Skeletal muscle cell (primary cell): ENCODE results near the gene UTP14A.

Experiments used
- DNase-seq: peaks from one replicate; pipeline ENCODE4 v3.0.0-alpha.2; 2010; ENCODE audit warnings: low read depth
- H3K4me3 ChIP-seq: 2 replicates; pipeline ENCODE4 v1.5.1; 2011; ENCODE audit warnings: low read depth, mild to moderate bottlenecking, control low read depth, low read length, moderate library complexity

The UTP14A gene

DNA sequence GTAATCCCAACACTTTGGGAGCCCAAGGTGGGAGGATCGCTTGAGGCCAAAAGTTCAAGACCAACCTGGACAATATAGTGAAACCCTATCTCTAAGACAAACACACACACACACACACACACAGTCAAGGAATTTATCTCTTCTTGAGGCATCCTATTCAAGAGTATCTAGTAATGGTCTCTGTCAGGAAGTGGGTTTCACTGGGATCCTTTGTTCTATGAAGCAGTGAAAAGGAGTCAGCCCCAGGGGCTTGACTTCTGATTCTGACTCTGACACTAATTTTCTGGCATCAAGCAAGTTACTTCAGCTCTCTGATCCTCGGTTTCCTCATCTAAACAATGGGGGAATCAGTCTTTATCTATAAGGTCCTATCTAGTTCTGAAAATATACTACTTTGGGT lies 34.8 kb downstream of the UTP14A start:
- DNase-seq: no peak
- no peak overlapping the region for H3K4me3 ChIP-seq

- no peak for DNase-seq
- no peak overlapping the region for H3K4me3 ChIP-seq
Measured at GRCh38 chrX:129945131-129945530, 39.2 kb downstream of the UTP14A start.

- DNase-seq: no peak
- H3K4me3 ChIP-seq: peak overlapping the region; percentile 29
Measured at GRCh38 chrX:129953334-129953648, 47.3 kb downstream of the UTP14A start.

GRCh38 chrX:129953881-129954280 lies 47.9 kb downstream of the UTP14A start:
- no peak overlapping the region for H3K4me3 ChIP-seq
- no peak for DNase-seq

GRCh38 chrX:129954804-129955203 lies 48.8 kb downstream of the UTP14A start:
- H3K4me3 ChIP-seq: no peak overlapping the region
- no peak for DNase-seq

DNA sequence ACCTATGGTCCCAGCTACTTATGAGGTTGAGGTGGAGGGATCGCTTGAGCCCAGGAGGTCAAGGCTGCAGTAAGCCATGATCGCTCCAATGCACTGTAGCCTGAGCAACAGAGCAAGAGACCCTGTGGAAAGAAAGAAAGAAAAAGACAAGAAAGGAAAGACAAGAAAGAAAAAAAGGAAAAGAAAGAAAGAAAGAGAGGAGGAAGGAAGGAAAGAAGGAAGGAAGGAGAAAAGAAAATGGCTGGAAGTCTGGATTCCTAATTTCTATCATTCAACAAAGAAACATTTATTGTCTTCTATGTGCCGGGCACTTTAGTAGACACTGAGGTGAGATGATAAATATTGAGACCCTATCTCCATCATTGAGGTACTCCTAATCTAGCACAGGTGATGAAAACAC lies 49.7 kb downstream of the UTP14A start:
- DNase-seq: no peak
- H3K4me3 ChIP-seq: no peak overlapping the region

- no peak for DNase-seq
- H3K4me3 ChIP-seq: no peak overlapping the region
Measured at GRCh38 chrX:129956145-129956544, 50.2 kb downstream of the UTP14A start.

DNA sequence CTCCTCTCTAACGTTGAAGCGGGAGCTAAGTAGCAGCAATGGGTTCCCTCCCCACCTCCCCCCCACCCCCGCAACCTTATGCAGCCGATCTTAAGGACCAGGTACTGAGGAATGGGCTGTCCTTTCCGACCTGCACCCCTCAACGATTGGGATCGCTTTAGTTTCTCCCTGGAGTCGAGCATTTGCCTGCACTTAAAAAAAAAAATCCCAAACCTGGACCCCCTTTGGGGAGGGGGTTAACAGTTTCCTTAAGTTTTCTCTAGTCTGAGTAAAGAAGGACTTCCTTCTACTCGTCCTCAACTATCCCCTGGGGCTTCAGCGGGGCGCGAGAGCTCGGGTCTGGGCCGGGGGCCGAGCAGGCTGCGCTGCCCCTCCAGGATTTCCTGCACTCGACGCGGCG lies 50.8 kb downstream of the UTP14A start:
- H3K4me3 ChIP-seq: peak overlapping the region; percentile 36
- no peak for DNase-seq

DNA sequence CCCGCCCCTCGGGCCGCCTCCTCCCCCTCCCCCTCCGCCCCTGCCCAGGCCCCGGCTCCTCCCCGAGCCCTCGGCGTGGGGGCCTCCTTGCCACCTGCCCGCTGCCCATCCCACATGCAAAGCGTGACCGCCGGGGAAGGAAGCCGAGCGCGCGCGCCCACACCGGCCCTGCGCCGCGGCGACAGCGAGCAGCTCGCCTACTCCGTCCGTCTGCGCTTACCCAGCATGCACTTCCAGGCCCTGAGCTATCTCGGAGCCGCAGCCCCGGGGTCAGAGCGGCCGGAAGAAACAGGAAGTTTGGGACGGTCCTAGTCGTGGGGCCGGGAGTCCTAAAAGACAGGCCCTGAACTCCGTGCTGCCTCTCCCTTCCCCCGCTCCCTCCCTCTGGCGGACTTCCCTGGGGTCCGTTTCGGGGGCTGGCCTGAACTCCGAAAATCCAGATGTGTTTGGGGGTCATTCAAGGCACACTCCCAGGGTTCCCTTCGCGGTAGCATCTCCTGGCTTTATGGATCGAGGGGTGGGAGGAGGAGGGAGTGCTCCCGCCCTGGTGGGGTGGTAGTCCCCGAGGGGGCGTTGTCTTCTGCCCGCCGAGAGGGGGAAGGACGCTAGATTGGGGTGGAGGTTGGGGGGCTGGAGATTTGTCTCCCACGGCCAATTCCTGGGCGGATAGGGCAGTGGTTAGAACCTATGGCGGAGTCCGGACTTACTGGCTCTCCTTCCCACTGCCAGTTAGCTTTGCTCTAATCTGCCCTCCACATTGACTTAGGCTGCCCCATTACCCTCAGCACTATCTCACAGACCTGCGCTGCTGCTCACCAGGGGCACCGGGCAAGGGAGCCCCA lies 51.5 kb downstream of the UTP14A start:
- peak overlapping the region; percentile 36 for H3K4me3 ChIP-seq
- DNase-seq: no peak

DNA sequence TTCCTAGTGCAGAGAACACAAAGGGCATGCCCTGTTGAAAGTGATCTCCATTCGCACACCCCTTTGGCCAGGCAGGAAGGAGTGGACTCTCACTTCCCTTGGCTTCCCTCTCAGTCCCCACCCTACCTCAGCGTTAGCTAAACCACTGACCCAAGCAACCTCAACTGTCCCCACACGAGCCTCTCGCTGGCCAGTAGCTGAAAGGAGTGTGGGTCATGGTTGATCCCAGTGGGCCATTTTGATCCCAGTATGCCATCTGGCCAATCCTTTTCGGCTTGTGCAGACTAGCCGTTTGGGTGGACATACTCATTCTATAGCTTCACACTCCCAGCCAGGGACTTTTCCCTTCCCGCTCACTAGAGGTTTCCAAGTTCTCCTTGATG lies 52.1 kb downstream of the UTP14A start:
- DNase-seq: no peak
- no peak overlapping the region for H3K4me3 ChIP-seq

DNA sequence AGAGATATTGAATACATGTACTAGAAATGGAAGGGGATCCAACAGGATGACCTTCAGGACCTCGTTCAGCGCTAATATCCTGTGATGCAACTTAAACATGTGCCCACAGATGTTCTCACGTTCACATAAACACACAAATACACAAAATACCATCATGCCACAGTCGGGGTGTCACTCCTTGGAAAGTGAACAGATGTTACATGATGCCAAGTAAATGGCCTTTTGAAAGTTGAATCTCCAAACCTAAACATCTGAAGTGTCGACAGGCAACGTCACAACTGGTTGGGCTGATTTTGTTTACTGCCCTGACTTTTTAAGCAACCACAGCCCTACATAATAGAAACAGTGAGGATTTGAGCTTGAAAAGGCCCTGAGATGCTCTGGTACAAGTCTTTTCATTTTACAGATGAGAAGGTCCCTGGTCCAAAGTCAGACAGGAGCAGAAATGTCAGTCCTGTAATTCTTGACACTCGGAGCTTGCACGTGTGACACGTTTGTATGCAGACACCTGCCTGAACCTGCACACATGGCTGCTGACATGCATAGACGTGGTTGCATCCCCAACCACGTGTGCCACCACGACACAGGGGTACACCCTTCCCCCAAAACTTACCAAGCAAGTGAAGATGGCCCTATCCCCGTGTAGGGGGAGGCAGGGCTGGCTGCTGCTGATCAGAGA lies 53.0 kb downstream of the UTP14A start:
- DNase-seq: no peak
- no peak overlapping the region for H3K4me3 ChIP-seq

GRCh38 chrX:129959493-129959832 lies 53.5 kb downstream of the UTP14A start:
- DNase-seq: no peak
- H3K4me3 ChIP-seq: no peak overlapping the region

DNA sequence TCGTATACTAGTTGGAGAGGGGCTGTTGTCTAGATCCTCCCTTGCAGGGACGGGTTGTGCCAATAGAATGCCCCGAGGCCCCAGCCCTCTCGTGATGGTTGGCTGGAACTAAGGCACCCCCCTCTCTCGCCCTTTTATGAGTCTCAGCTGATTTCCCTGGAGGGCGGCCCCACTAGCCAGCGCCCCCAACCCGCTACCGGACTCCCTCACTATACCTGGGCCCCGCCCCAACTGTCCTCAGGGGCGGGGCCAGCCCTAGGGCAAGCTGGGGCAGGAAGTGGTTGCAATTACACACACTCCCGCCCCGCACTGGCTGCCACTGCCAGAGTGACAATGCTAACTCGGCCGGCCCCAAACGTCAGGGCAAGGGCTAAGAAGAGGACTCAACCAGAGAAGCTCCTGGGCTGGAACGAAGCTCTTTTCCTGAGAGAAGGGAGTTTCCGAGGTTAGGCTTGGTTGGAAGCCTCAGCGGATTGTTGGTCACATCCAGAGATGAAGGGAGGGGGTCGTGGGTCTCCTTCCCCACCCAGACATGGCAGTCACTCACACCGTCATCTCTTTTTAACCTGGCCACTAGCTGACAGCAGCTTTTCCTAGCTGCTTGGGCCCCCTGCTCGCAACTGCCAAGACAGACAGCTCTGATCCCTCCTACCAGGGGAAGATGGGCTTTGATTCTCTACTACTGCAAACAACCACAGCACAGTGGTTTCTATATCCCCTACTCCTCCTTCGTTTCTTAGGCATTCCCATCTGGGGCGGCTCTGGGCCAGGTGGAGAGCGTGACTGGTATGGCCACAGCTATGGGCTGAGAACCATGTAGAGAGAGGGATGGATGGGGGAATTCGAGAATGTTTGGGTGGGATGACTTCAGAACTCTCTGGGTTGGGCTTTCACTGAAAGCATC lies 55.5 kb downstream of the UTP14A start:
- no peak overlapping the region for H3K4me3 ChIP-seq

GRCh38 chrX:129963729-129964128 lies 57.8 kb downstream of the UTP14A start:
- H3K4me3 ChIP-seq: no peak overlapping the region

More for the DNA sequence above, 55.5 kb downstream of the UTP14A start:
- no peak for DNase-seq

GRCh38 chrX:129965166-129965565 lies 59.2 kb downstream of the UTP14A start:
- no peak overlapping the region for H3K4me3 ChIP-seq
- DNase-seq: no peak

More at GRCh38 chrX:129963729-129964128, 57.8 kb downstream of the UTP14A start:
- no peak for DNase-seq

- DNase-seq: no peak
Measured at GRCh38 chrX:129968968-129969367, 63.0 kb downstream of the UTP14A start.

GRCh38 chrX:129976441-129976840 lies 70.5 kb downstream of the UTP14A start:
- DNase-seq: no peak
- H3K4me3 ChIP-seq: no peak overlapping the region

More at GRCh38 chrX:129968968-129969367, 63.0 kb downstream of the UTP14A start:
- H3K4me3 ChIP-seq: no peak overlapping the region
